GM12875 (cell line): ENCODE results near the gene EFHD1.

Experiments used
- H3K4me3 ChIP-seq: one replicate; pipeline ENCODE4 v1.5.1; 2011; ENCODE audit warnings: low read depth, low read length, control low read depth
- TF ChIP-seq, protein P1 (sequence below): IDR thresholded peaks from 2 replicates; pipeline ENCODE4 v1.5.1; 2011; ENCODE audit warnings: low read depth, mild to moderate bottlenecking, control low read depth, inconsistent platforms, low read length, moderate library complexity, borderline replicate concordance; ENCODE audit not compliant: insufficient read depth

Gene EFHD1

DNA sequence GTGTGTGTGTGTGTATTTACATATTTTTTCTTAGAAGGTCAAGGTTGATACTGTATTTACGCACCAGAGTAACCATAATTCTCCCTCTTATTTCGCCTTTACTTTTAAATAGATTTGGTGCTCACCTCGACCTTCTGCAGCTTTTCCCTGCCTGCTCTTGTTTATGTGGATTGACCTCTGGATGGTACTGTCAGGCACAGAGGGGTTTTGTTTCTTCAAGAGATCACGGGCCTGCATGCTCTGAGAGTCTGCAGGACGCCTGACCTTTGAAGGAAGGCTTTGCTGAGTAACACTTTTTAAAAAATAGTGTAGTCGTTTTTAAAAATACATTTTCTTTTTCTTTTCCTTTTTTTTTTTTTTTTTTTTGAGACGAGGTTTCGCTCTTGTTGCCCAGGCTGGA lies 18.1 kb upstream of the EFHD1 start:
- TF ChIP-seq, protein P1, sequence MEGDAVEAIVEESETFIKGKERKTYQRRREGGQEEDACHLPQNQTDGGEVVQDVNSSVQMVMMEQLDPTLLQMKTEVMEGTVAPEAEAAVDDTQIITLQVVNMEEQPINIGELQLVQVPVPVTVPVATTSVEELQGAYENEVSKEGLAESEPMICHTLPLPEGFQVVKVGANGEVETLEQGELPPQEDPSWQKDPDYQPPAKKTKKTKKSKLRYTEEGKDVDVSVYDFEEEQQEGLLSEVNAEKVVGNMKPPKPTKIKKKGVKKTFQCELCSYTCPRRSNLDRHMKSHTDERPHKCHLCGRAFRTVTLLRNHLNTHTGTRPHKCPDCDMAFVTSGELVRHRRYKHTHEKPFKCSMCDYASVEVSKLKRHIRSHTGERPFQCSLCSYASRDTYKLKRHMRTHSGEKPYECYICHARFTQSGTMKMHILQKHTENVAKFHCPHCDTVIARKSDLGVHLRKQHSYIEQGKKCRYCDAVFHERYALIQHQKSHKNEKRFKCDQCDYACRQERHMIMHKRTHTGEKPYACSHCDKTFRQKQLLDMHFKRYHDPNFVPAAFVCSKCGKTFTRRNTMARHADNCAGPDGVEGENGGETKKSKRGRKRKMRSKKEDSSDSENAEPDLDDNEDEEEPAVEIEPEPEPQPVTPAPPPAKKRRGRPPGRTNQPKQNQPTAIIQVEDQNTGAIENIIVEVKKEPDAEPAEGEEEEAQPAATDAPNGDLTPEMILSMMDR, result no peak

DNA sequence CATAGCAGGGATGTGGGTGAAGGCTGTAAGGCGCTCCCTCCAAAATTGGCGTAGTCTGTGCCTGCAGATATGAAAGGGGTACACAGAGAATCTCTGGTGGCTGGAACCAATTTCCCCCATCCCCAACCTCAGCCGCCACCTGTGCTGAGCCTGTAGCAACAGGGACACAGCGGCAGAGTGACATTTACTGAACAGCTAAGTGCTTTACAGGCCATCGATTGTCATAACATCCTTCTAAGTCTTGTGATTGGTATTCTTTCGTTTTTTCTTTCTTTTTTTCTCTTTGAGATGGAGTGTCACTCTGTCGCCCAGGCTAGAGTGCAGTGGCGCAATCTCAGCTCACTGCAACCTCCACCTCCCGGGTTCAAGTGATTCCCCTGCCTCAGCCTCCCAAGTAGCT lies 12.2 kb upstream of the EFHD1 start:
- no peak overlapping the region for H3K4me3 ChIP-seq
- TF ChIP-seq, protein P1, result no peak

More for the DNA sequence above, 18.1 kb upstream of the EFHD1 start:
- H3K4me3 ChIP-seq, result no peak overlapping the region

DNA sequence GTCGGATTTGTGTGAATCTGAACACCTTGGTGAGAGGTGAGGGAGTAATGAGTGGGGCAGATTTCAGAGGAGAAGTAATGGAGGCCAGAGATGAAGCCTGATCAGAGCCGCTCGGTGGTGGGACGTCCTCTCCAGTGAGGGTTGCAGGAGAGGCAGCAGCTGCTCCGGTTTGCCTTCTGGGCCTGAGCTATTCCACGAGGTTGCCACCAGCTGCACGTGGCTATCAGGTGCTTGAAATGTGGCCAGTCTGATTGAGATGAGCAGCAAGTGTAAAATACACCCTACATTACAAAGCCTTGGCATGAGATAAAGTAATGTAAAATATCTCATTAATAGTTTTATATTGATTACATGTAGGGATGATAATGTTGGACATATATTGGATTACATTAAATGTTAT lies 10.8 kb upstream of the EFHD1 start:
- H3K4me3 ChIP-seq, result no peak overlapping the region
- TF ChIP-seq, protein P1, result no peak

DNA sequence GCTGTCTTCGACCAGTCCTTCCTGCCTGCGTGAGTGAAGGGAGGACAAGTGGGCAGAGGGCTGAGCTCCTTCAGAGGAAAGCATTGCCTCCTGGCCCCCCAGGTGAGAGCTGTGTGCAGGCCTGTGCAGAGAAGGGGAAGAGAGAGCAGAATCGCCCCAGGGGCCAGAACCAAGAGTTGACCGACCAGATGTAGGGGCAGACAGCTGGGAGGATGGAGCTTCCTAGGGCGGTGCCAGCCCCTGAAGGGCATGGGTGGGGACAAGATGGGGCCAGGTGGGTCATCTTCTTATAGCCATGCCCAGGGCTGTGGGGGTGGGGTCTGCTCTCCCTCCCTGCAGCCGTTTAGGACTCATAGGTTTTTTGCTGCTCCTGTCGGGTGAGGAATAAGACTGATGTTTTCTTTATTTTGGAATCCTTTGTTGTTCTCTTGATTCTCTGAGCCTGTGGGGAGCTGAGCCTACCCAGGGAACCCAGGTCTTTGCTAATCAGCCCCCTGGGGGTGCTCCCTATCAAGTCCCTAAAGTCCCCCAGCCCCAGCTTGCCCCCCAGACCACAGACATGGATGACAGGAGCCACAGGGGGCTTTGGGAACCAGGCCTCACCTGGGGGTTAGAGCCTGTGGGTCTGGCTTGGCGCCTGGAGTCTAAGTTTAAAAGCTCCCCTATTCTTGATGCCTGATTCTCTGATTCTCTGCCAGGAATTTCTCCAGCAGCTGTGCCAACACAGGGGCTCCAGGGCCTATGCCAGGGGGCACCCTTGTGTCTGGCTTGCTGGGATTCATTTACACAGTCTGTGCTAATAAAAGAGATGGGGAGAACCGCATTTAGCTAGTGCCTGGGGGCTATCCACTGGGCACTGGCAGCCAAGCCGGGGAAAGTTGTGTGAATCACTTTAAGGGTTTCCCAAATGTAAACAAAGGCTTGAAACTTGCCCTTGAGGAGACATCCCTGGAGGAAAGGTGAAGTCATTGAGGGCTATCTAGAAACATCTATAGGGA lies 9.3 kb upstream of the EFHD1 start:
- no peak overlapping the region for H3K4me3 ChIP-seq
- TF ChIP-seq, protein P1, result no peak

DNA sequence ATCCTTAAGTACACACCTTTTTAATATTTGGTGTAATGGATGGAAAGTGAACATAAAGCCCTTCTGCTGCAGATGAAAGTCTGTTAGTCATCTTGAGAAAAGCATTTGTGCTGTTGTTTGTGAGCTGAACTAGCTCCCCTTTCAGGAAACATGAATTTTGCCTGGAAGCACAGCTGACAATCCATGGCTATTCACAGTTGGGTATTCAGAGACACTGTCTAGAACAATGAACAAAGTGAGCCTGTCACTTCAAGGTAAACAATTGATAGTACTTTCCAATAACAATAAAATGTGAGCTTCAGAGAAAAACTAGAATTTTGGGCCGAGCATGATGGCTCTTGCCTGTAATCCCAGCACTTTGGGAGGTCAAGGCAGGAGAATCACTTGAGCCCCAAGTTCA lies 6.8 kb upstream of the EFHD1 start:
- TF ChIP-seq, protein P1, result no peak
- H3K4me3 ChIP-seq, result no peak overlapping the region

- TF ChIP-seq, protein P1, result no peak
- no peak overlapping the region for H3K4me3 ChIP-seq
Measured at GRCh38 chr2:232628466-232629128, 4.8 kb upstream of the EFHD1 start.

GRCh38 chr2:232629129-232629475 lies 4.3 kb upstream of the EFHD1 start:
- no peak overlapping the region for H3K4me3 ChIP-seq

More at GRCh38 chr2:232629129-232629475, 4.3 kb upstream of the EFHD1 start:
- TF ChIP-seq, protein P1, result no peak
